H1 (cell line): ENCODE data around the gene SLC4A1.

Source experiments
- CEBPB ChIP-seq: IDR thresholded peaks from 2 replicates; pipeline ENCODE4 v1.6.1; 2012; ENCODE audit warnings: low read depth, low read length
- CTCF ChIP-seq, 3 experiments: IDR thresholded peaks; 1 replicate in 2 of 3; 2 replicates in 1 of 3; pipeline versions ENCODE4 v1.5.1 to v1.6.1; 2011; ENCODE audit warnings: low read length in 3 of 3, mild to moderate bottlenecking in 3 of 3, inconsistent platforms in 2 of 3, low read depth in 1 of 3, moderate library complexity in 1 of 3; ENCODE audit not compliant: insufficient read depth in 1 of 3; ENCODE audit errors: control extremely low read depth in 1 of 3
- EGR1 ChIP-seq: IDR thresholded peaks from 2 replicates; pipeline ENCODE4 v1.6.1; 2011; ENCODE audit warnings: low read depth, low read length, borderline replicate concordance
- EP300 ChIP-seq, 2 experiments: IDR thresholded peaks; 1 replicate in 1 of 2; 2 replicates in 1 of 2; pipeline ENCODE4 v1.6.1; 2011 to 2012; ENCODE audit warnings: low read depth in 2 of 2, low read length in 2 of 2, mild to moderate bottlenecking in 2 of 2, borderline replicate concordance in 1 of 2, inconsistent platforms in 1 of 2, moderate library complexity in 1 of 2
- EZH2 ChIP-seq: fragments of 200-600 bp; sonication (generic); IDR thresholded peaks from 2 replicates; pipeline ENCODE4 v1.7.1; 2012; ENCODE audit warnings: low read depth, mild to moderate bottlenecking, moderate library complexity, low read length, inconsistent platforms; ENCODE audit not compliant: severe bottlenecking
- GTF2F1 ChIP-seq: IDR thresholded peaks from 2 replicates; pipeline ENCODE4 v1.6.1; 2012; ENCODE audit warnings: low read depth, low read length, improper control_type of control experiment, borderline replicate concordance
- HDAC2 ChIP-seq, 2 experiments: fragments of 300-600 bp in 1 of 2; sonication (generic) in 1 of 2; IDR thresholded peaks; 2 replicates each; pipeline ENCODE4 v1.6.1; 2011 to 2012; ENCODE audit warnings: low read depth in 2 of 2, low read length in 2 of 2, mild to moderate bottlenecking in 2 of 2, moderate library complexity in 2 of 2, borderline replicate concordance in 1 of 2, inconsistent platforms in 1 of 2
- NRF1 ChIP-seq: IDR thresholded peaks from 2 replicates; pipeline ENCODE4 v1.6.1; 2011; ENCODE audit warnings: mild to moderate bottlenecking, low read depth, low read length, improper control_type of control experiment
- POLR2A ChIP-seq, 2 experiments: IDR thresholded peaks; 1 replicate in 1 of 2; 2 replicates in 1 of 2; pipeline ENCODE4 v1.6.1; 2011; ENCODE audit warnings: low read depth in 2 of 2, low read length in 2 of 2, mild to moderate bottlenecking in 2 of 2; ENCODE audit errors: control extremely low read depth in 1 of 2
- RFX5 ChIP-seq: IDR thresholded peaks from 2 replicates; pipeline ENCODE4 v1.6.1; 2011; ENCODE audit warnings: low read depth, low read length, improper control_type of control experiment, borderline replicate concordance
- SP2 ChIP-seq: IDR thresholded peaks from 2 replicates; pipeline ENCODE4 v1.6.1; 2012; ENCODE audit warnings: mild to moderate bottlenecking, low read length, inconsistent platforms
- SRF ChIP-seq: IDR thresholded peaks from 2 replicates; pipeline ENCODE4 v1.6.1; 2011; ENCODE audit warnings: mild to moderate bottlenecking, low read depth, low read length, moderate library complexity
- TAF1 ChIP-seq: IDR thresholded peaks from 2 replicates; pipeline ENCODE4 v1.6.1; 2011; ENCODE audit warnings: mild to moderate bottlenecking, low read depth, low read length
- YY1 ChIP-seq: IDR thresholded peaks from 2 replicates; pipeline ENCODE4 v1.6.1; 2011; ENCODE audit warnings: low read depth, mild to moderate bottlenecking, low read length

GRCh38 chr17:44280392-44280937 is 12.5 kb upstream of the SLC4A1 start:
- TF ChIP-seq CEBPB: no peak
- TF ChIP-seq CTCF (IDR thresholded peaks at IDR 0.05; ENCODE audit: control extremely low read depth in 1 of 3, insufficient read depth in 1 of 3, low read depth in 1 of 3, low read length in 3 of 3): no peak
- no peak for TF ChIP-seq EP300 (IDR thresholded peaks at IDR 0.05; ENCODE audit: borderline replicate concordance in 1 of 2, low read depth in 2 of 2, low read length in 2 of 2)
- no peak for TF ChIP-seq EZH2
- TF ChIP-seq TAF1: no peak
- TF ChIP-seq RFX5: no peak
- no peak for TF ChIP-seq SRF
- TF ChIP-seq POLR2A (IDR thresholded peaks at IDR 0.05; ENCODE audit: control extremely low read depth in 1 of 2, low read depth in 2 of 2, low read length in 2 of 2): no peak
- TF ChIP-seq NRF1: no peak
- TF ChIP-seq EGR1: no peak
- TF ChIP-seq SP2: no peak
- no peak for TF ChIP-seq YY1
- no peak for TF ChIP-seq GTF2F1
- TF ChIP-seq HDAC2 (IDR thresholded peaks at IDR 0.05; ENCODE audit: borderline replicate concordance in 1 of 2, low read depth in 2 of 2, low read length in 2 of 2): no peak
